Loucy (cell line): ENCODE results near the gene PAX6.

Experiments used
- H2AFZ ChIP-seq: fragments of 200-600 bp; sonication (generic); 2 replicates; pipeline ENCODE4 v1.6.0; 2016; ENCODE audit warnings: antibody characterized with exemption, mild to moderate bottlenecking, low read length, moderate library complexity
- H3F3A ChIP-seq: fragments of 200-600 bp; 2 replicates; pipeline ENCODE4 v1.6.0; 2016; ENCODE audit warnings: antibody characterized with exemption, low read depth, mild to moderate bottlenecking
- H3K27me3 ChIP-seq: fragments of 200-600 bp; sonication (generic); 2 replicates; pipeline ENCODE4 v1.6.1; 2014; ENCODE audit warnings: low read length, mild to moderate bottlenecking; ENCODE audit not compliant: insufficient read depth, poor library complexity, severe bottlenecking
- H3K36me3 ChIP-seq: fragments of 200-600 bp; sonication (generic); 2 replicates; pipeline ENCODE4 v1.6.1; 2016; ENCODE audit warnings: low read length; ENCODE audit not compliant: insufficient read depth
- H3K4me1 ChIP-seq: fragments of 200-600 bp; sonication (generic); 2 replicates; pipeline ENCODE4 v1.5.1; 2014; ENCODE audit warnings: low read length, mild to moderate bottlenecking; ENCODE audit not compliant: insufficient read depth, poor library complexity, severe bottlenecking
- H3K4me2 ChIP-seq: fragments of 200-600 bp; sonication (generic); 2 replicates; pipeline ENCODE4 v1.6.0; 2014; ENCODE audit warnings: antibody characterized with exemption, low read length, low read depth, mild to moderate bottlenecking; ENCODE audit not compliant: poor library complexity, severe bottlenecking
- H3K4me3 ChIP-seq: fragments of 200-600 bp; sonication (generic); 2 replicates; pipeline ENCODE4 v1.5.1; 2014; ENCODE audit warnings: low read length, mild to moderate bottlenecking, mixed read lengths; ENCODE audit not compliant: poor library complexity, severe bottlenecking
- H3K79me2 ChIP-seq: fragments of 200-600 bp; sonication (generic); 2 replicates; pipeline ENCODE4 v1.6.1; 2014; ENCODE audit warnings: low read length; ENCODE audit not compliant: insufficient read depth
- H3K9ac ChIP-seq: fragments of 200-600 bp; sonication (generic); 2 replicates; pipeline ENCODE4 v1.6.0; 2014; ENCODE audit warnings: mild to moderate bottlenecking, low read depth, low read length, moderate library complexity; ENCODE audit not compliant: poor library complexity, severe bottlenecking
- H3K9me2 ChIP-seq: fragments of 200-600 bp; sonication (generic); replicated peaks from 2 replicates; pipeline ENCODE4 v1.6.1; 2016; ENCODE audit warnings: low read depth, low read length, mixed read lengths
- H3K9me3 ChIP-seq: fragments of 200-600 bp; sonication (generic); 2 replicates; pipeline ENCODE4 v1.6.1; 2014; ENCODE audit warnings: mild to moderate bottlenecking, antibody characterized with exemption, low read length, low read depth; ENCODE audit not compliant: insufficient read depth
- H4K20me1 ChIP-seq: fragments of 200-600 bp; sonication (generic); 2 replicates; pipeline ENCODE4 v1.6.0; 2014; ENCODE audit warnings: antibody characterized with exemption, low read length, mild to moderate bottlenecking; ENCODE audit not compliant: insufficient read depth, poor library complexity, severe bottlenecking
- EZH2phosphoT487 ChIP-seq: fragments of 200-600 bp; IDR thresholded peaks from 2 replicates; pipeline ENCODE4 v1.6.1; 2018; ENCODE audit warnings: antibody characterized with exemption, mild to moderate bottlenecking, moderate library complexity, borderline replicate concordance
- TF ChIP-seq, protein P1 (sequence below): fragments of 200-600 bp; sonication (generic); conservative IDR thresholded peaks from 2 replicates; pipeline ENCODE4 v1.5.1; 2014; ENCODE audit warnings: mild to moderate bottlenecking, antibody characterized with exemption, low read length

Gene PAX6

DNA sequence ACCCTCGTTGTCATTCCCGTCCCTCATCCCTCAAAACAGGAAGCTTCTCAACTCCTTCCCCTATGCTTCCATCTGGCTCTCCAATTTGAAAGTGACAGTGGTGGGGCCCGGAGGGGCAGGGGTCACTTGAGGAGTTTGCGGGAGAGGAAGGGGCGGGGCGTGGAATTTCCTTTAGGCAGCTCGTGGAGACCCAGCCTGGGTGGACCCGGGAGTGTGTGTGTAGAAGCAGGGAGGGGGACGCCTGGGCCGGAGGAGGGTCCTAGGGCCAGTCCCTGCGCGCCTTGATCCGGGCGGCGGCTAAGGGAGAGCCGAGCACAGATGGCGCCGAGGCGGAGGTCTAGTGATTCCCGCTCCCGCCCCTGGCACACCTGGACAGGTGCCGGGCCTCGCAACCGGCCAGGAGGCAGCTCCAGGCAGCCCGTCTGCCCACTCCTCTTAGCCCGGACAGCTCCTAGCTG, 7.8 kb upstream of the PAX6 start:
- Histone ChIP-seq H3K9me3 (no peaks in the 10 kb centered on the region), H3K79me2 (no peaks in the 10 kb centered on the region), H3F3A (no peaks in the 10 kb centered on the region), H3K4me3 (no peak overlapping the region), H3K4me2 (no peak overlapping the region), H3K9ac (no peak overlapping the region), H3K36me3 (no peaks in the 10 kb centered on the region), H3K4me1 (no peaks in the 10 kb centered on the region), H3K27me3 (no peaks in the 10 kb centered on the region), H3K9me2 (no peaks in the 10 kb centered on the region), H4K20me1 (no peaks in the 10 kb centered on the region), H2AFZ (no peak overlapping the region)
- TF ChIP-seq, protein P1, sequence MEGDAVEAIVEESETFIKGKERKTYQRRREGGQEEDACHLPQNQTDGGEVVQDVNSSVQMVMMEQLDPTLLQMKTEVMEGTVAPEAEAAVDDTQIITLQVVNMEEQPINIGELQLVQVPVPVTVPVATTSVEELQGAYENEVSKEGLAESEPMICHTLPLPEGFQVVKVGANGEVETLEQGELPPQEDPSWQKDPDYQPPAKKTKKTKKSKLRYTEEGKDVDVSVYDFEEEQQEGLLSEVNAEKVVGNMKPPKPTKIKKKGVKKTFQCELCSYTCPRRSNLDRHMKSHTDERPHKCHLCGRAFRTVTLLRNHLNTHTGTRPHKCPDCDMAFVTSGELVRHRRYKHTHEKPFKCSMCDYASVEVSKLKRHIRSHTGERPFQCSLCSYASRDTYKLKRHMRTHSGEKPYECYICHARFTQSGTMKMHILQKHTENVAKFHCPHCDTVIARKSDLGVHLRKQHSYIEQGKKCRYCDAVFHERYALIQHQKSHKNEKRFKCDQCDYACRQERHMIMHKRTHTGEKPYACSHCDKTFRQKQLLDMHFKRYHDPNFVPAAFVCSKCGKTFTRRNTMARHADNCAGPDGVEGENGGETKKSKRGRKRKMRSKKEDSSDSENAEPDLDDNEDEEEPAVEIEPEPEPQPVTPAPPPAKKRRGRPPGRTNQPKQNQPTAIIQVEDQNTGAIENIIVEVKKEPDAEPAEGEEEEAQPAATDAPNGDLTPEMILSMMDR, result no peak
- no peak for TF ChIP-seq EZH2phosphoT487

DNA sequence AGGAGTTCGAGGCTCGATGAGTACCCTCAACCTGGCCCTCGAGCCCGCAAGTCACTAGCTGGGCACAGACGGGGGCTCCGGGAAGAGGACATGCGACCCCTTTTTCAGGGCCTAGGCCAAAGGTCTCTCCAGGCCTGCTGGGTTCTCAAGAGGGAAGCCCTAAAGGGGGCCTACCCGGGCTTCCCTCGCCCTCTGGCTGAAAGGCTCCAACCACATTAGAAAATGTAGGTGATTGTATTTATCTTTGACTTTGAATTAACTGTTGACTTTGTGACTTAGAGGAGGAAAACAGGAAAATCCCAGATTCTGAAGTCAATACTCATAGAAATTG, 7.3 kb upstream of the PAX6 start:
- H3K36me3 ChIP-seq, result no peaks in the 10 kb centered on the region
- H3K9me3 ChIP-seq, result no peaks in the 10 kb centered on the region
- no peak overlapping the region for H3K9ac ChIP-seq
- no peak overlapping the region for H3K4me3 ChIP-seq
- TF ChIP-seq EZH2phosphoT487, result no peak
- TF ChIP-seq, protein P1, result no peak
- H3F3A ChIP-seq, result no peaks in the 10 kb centered on the region
- H3K4me2 ChIP-seq, result no peak overlapping the region
- no peaks in the 10 kb centered on the region for H3K4me1 ChIP-seq
- H2AFZ ChIP-seq, result no peak overlapping the region
- no peaks in the 10 kb centered on the region for H3K79me2 ChIP-seq
- H4K20me1 ChIP-seq, result no peaks in the 10 kb centered on the region
- no peaks in the 10 kb centered on the region for H3K27me3 ChIP-seq
- no peaks in the 10 kb centered on the region for H3K9me2 ChIP-seq

DNA sequence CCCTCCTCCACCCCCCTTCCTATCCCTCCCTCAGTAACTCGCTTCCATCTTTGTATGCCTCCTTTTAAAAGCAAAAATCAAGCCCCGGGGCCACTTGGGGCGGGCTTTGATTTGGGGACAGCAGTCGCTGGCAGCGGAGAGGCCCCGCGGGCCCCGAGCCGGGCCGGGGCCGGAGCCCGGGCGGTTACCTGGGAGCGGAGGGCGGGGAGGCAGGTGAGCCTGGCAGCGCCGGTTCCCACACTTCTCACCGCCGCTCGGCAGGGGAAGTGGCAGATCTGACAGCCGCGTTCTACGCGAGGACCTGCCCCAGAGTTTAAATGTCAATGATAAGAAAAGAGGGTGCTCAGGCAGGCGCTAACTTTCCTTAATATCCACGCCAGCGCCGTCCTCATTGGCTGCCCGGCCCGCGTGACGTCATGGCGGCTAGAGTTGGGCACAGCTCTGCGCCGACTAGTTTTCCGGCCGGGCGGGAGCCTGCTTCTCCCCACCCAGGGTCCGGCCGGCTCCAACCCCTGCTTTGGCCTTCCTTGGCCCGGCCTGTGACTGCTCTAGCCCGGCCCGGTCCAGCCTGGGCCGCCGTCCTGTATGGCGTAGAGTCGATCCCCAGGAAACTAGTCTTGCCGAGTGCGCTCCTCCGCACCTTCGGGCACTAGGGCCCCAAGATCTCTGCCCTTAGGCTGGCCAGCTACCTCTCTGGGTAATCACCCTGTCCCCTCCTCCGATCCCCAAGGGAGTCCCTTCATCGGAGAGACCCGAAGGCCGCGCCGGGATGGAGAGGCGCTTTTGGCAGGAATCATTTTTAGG, 6.7 kb upstream of the PAX6 start:
- Histone ChIP-seq H3K36me3 (no peaks in the 10 kb centered on the region), H3K9ac (no peak overlapping the region), H3K79me2 (no peaks in the 10 kb centered on the region), H4K20me1 (no peaks in the 10 kb centered on the region), H3F3A (no peaks in the 10 kb centered on the region), H3K27me3 (no peaks in the 10 kb centered on the region), H2AFZ (no peak overlapping the region), H3K4me2 (no peak overlapping the region), H3K4me1 (no peaks in the 10 kb centered on the region), H3K9me2 (no peaks in the 10 kb centered on the region), H3K9me3 (no peaks in the 10 kb centered on the region), H3K4me3 (no peak overlapping the region)
- TF ChIP-seq, protein P1, result no peak
